Activated naive CD4-positive, alpha-beta T cell treated with anti-CD3 and anti-CD28 coated beads, Interleukin-2, amount 50 U/mL, for 24 hours (primary cell): ENCODE measurements around the gene PIP4K2C.

Experiments used
- H3K27ac Mint-ChIP-seq: one replicate; pipeline ENCODE4 v1.8.0; 2021; ENCODE audit warnings: mild to moderate bottlenecking, mixed read lengths
- H3K27me3 Mint-ChIP-seq: one replicate; pipeline ENCODE4 v1.8.0; 2021; ENCODE audit warnings: mixed read lengths
- H3K36me3 Mint-ChIP-seq: one replicate; pipeline ENCODE4 v1.8.0; 2021; ENCODE audit warnings: mixed read lengths
- H3K4me1 Mint-ChIP-seq: one replicate; pipeline ENCODE4 v1.8.0; 2021; ENCODE audit warnings: mixed read lengths
- H3K4me3 Mint-ChIP-seq: one replicate; pipeline ENCODE4 v1.8.0; 2021; ENCODE audit warnings: mild to moderate bottlenecking, mixed read lengths
- H3K9me3 Mint-ChIP-seq: one replicate; pipeline ENCODE4 v1.8.0; 2021; ENCODE audit warnings: mixed read lengths

The PIP4K2C gene

DNA sequence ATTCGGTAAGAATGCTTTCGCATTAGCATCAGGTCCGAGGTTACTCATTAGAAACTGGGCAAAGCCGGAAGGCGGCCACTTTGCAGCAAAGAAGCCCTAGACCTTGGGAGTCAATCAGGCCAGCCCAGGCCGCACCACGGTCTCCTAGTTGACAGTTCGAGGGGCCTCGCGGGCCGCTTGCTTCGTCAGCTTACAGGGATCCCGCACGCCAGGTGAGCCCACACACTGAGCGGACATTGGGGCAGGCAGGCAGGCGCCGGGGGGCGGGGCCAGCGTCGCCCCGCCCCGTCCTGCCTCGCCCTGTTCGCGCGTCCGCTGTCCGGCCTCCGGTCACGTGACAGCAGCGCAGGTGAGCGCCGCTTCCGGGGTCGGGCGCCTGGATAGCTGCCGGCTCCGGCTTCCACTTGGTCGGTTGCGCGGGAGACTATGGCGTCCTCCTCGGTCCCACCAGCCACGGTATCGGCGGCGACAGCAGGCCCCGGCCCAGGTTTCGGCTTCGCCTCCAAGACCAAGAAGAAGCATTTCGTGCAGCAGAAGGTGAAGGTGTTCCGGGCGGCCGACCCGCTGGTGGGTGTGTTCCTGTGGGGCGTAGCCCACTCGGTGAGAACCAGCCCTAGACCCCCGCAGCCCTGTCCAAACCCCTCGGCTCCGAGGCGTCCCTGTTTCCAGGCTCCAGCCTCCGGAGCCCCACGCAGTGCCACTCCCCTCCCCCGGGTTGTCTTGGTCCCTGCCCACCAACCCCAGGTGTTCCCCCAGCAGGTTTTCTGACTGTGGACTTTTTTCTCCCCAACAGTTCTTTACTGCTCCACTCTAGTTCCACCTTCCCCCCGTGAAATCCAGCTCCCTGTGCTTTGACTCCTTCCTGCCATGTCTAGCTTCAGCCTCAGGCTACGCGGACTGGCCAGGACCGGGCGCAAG is at the start of gene PIP4K2C:
Gene PIP4K2C (plus strand): TSS at position 329 of the 918 bp plus-strand sequence. CDS start 98 bp downstream, at position 427.
- peaks cover 25% of the 10 kb centered on the region for H3K4me1 Mint-ChIP-seq
- H3K9me3 Mint-ChIP-seq: no peaks in the 10 kb centered on the region
- H3K4me3 Mint-ChIP-seq: peak within 1 kb of the TSS; percentile 88
- H3K27me3 Mint-ChIP-seq: no peaks in the 10 kb centered on the region
- H3K36me3 Mint-ChIP-seq: peaks cover 2% of the 10 kb centered on the region
- H3K27ac Mint-ChIP-seq: peak within 1 kb of the TSS; percentile 93

- Mint-ChIP-seq H3K4me1 (peaks cover 33% of the 10 kb centered on the region), H3K27me3 (no peaks in the 10 kb centered on the region), H3K27ac (no peak overlapping the region), H3K9me3 (no peaks in the 10 kb centered on the region), H3K4me3 (no peak overlapping the region), H3K36me3 (peaks cover 4% of the 10 kb centered on the region)
Observed at GRCh38 chr12:57541717-57542116, 49.3 kb upstream of the PIP4K2C start.

GRCh38 chr12:57543581-57543980 is 47.4 kb upstream of the PIP4K2C start:
- Mint-ChIP-seq H3K36me3 (peaks cover 2% of the 10 kb centered on the region), H3K4me1 (peaks cover 41% of the 10 kb centered on the region), H3K27me3 (no peaks in the 10 kb centered on the region), H3K9me3 (no peaks in the 10 kb centered on the region), H3K27ac (no peak overlapping the region), H3K4me3 (no peak overlapping the region)

- Mint-ChIP-seq H3K36me3 (no peaks in the 10 kb centered on the region), H3K9me3 (no peaks in the 10 kb centered on the region), H3K4me1 (peaks cover 47% of the 10 kb centered on the region), H3K27me3 (peaks cover 2% of the 10 kb centered on the region), H3K27ac (peak overlapping the region; percentile 94), H3K4me3 (peak overlapping the region; percentile 98)
Observed at GRCh38 chr12:57545809-57546437, 45.1 kb upstream of the PIP4K2C start.

DNA sequence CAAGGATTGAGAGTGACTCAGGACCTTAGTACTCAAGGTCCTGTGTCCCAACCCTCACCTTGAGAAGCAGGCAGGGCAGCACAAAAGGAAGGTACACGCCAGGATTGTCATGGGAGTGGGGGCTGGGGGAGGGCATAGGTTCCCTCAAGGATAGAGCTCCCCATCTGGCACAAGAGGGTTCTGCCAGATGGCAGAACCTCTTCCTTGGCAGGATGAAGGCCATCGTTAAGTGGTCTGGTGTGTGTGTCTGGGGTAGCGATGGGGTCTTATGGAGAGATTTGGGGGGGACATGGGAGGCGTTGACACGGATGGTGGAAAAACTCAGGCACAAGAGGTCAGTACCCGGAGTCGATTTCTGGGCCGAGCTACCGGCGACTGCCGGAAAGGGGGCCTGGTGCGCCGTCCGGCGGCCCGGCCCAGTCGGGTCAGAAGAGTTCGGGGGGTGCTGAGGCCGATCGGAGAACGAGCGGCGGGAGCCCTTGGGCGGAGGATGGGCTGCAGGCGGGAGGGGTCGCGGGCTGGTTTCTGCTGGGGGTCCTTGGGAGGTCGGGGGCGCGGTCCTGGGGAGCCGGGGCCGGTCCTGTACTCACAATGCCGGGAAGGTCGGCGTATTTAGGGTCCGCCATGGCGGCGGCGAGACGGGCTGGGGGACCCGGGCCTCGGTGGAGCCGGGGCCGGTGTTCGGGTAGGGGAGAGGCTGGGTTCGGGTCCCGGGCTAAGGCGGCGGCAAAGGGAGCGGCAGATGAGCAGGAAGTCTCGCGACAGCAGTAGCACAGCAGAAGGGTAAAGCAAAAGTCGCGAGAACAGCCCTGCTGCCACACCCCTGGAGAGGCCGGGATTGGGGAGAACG is 44.3 kb upstream of the PIP4K2C start, which contains the start of gene DCTN2:
Gene DCTN2 (minus strand): TSS at position 755 of the 850 bp plus-strand sequence. CDS start 129 bp downstream, at position 626.
- no peaks in the 10 kb centered on the region for H3K9me3 Mint-ChIP-seq
- peak within 1 kb of the TSS; percentile 94 for H3K27ac Mint-ChIP-seq
- H3K4me3 Mint-ChIP-seq: peak within 1 kb of the TSS; percentile 98
- peaks cover 50% of the 10 kb centered on the region for H3K4me1 Mint-ChIP-seq
- H3K36me3 Mint-ChIP-seq: no peaks in the 10 kb centered on the region
- H3K27me3 Mint-ChIP-seq: peaks cover 2% of the 10 kb centered on the region

DNA sequence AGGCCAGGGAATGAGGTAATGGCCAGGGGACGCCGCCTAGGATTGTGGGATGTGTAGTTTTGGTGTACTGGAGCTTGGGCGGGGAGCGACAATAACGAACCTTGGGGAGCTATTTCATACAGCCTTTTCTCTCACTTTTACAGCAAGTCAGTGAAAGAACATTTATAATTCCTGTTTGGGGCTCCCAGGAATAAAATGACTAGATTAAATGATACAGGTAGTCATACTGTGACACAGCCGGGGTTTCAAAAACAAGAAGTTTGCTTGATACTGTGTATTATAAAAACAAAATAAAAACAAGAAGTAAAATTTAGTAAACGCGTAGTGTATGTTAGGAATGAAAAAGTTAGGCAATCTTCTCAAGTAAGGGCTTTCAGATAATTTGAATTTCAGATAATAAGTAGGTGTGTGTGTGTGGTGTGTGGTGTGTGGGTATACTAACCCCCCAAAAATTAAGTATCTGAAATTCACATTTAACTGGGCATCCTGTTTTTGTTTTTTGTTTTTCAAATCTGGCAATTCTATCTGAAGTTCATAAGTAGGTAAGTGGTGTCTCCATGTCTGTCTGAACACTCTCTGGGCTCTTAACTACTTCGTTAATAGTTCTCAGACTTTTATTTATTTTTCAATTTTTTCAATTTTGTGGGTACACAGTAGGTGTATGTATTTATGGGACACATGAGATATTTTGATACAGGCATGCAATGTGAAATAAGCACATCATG is 43.5 kb upstream of the PIP4K2C start:
- Mint-ChIP-seq H3K27me3 (peaks cover 2% of the 10 kb centered on the region), H3K27ac (peak overlapping the region; percentile 94), H3K4me1 (peaks cover 50% of the 10 kb centered on the region), H3K36me3 (no peaks in the 10 kb centered on the region), H3K9me3 (no peaks in the 10 kb centered on the region), H3K4me3 (peak overlapping the region; percentile 98)

DNA sequence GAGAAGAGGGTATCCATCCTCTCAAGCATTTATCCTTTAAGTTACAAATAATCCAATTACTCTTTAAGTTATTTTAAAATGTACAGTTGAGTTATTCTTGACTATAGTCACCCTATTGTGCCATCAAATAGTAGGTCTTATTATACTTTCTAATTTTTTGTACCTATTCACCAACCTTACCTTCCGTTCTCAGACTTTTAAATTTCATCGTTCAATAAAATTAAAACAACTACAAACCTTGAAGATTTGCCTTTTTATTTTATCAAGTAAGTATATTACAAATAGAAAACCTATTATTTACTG is 43.0 kb upstream of the PIP4K2C start:
- Mint-ChIP-seq H3K27ac (no peak overlapping the region), H3K27me3 (peaks cover 2% of the 10 kb centered on the region), H3K9me3 (no peaks in the 10 kb centered on the region), H3K4me3 (no peak overlapping the region), H3K4me1 (peaks cover 50% of the 10 kb centered on the region), H3K36me3 (no peaks in the 10 kb centered on the region)

DNA sequence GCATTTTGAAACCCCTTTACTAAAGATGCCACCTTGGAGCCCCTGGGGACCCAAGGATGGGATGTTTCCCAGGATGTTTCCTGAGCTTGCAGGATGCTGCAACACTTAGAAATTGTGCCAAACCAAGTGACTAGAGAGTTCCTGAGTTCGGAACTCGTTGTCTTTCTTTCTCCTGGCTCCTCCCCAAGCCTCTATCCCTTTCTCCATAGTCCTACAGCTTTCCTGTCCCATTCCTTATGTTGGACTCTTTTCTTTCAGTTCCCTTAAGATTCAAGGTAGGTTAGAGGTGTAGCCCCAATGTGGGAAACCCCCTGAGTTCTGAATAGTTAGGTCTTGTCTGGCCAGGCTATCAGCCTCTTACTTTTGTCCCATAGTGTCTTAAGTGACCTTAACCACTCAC is 42.5 kb upstream of the PIP4K2C start:
- Mint-ChIP-seq H3K4me3 (peak overlapping the region; percentile 30), H3K4me1 (peaks cover 48% of the 10 kb centered on the region), H3K27ac (peak overlapping the region; percentile 11), H3K27me3 (peaks cover 2% of the 10 kb centered on the region), H3K9me3 (no peaks in the 10 kb centered on the region), H3K36me3 (no peaks in the 10 kb centered on the region)

DNA sequence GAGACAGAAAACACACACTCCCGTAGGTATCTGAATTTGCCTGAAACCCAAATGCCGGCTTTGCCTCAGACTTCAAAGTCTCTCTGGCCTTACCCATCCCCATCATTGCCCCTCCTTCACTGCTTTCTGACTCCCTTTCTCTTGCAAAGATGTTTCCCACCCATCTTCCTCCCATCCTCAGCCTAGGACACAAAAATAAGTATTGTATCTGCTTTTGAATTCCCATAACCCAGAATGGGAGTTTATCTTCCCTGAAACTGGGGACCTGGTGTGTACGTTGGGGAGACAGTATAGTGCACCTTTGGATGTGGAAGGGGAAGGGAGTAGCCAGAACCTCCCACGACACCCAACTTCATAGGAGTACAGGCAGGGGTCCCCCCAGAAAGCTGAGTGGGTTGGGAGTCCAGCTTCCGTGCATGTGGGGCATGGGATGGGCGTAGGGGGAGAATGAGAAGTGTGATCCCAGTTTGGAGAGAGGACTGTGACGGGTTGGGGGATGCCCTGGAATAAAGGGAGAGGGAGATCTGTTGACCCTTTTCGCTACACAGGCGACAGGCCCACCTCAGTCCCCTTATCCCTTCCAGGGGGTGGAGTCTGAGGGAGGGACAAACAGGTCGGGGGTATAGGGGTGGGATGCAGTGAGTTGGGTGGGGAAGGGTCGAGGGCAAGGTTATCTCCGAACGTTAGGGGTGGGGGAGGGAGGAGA is 41.6 kb upstream of the PIP4K2C start:
- Mint-ChIP-seq H3K9me3 (no peaks in the 10 kb centered on the region), H3K27ac (no peak overlapping the region), H3K4me1 (peaks cover 42% of the 10 kb centered on the region), H3K27me3 (peaks cover 2% of the 10 kb centered on the region), H3K4me3 (peak overlapping the region; percentile 71), H3K36me3 (no peaks in the 10 kb centered on the region)

DNA sequence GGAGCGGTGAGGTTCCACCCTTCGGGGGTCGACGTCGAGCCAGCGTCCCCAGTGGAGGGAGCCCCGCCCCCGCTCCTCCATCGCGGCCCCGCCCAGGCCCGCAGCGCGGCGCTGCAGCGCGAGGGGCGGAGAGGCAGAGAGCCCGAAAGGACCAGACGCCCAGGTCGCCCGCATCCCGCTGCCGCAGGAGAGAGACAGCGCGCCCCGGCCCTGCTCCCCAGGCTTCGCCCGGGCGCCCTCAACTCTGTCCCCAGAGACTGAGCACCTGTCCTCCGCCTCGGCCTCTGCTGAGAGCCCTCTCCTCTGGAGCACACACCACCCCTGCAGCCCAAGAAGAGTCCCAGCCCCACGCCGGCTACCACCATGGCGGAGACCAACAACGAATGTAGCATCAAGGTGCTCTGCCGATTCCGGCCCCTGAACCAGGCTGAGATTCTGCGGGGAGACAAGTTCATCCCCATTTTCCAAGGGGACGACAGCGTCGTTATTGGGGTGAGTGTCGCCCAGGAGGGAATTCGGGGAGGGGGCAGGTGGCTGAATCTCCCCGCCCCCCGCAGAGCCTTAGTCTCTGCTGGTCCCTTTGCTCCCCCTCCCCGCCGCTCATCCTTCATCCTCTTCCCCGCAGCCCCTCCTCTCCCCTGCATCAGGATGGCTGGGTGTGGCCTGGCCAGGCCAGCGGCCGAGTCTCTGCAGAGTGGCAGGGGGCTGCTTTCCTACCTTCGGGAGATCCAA is 40.9 kb upstream of the PIP4K2C start, which contains the start of gene KIF5A:
Gene KIF5A (plus strand): TSS at position 136 of the 732 bp plus-strand sequence. CDS start 228 bp downstream, at position 364.
- Mint-ChIP-seq H3K36me3 (no peaks in the 10 kb centered on the region), H3K27ac (no peak within 1 kb of the TSS), H3K4me3 (peak within 1 kb of the TSS; percentile 76), H3K27me3 (peaks cover 2% of the 10 kb centered on the region), H3K4me1 (peaks cover 36% of the 10 kb centered on the region), H3K9me3 (no peaks in the 10 kb centered on the region)

DNA sequence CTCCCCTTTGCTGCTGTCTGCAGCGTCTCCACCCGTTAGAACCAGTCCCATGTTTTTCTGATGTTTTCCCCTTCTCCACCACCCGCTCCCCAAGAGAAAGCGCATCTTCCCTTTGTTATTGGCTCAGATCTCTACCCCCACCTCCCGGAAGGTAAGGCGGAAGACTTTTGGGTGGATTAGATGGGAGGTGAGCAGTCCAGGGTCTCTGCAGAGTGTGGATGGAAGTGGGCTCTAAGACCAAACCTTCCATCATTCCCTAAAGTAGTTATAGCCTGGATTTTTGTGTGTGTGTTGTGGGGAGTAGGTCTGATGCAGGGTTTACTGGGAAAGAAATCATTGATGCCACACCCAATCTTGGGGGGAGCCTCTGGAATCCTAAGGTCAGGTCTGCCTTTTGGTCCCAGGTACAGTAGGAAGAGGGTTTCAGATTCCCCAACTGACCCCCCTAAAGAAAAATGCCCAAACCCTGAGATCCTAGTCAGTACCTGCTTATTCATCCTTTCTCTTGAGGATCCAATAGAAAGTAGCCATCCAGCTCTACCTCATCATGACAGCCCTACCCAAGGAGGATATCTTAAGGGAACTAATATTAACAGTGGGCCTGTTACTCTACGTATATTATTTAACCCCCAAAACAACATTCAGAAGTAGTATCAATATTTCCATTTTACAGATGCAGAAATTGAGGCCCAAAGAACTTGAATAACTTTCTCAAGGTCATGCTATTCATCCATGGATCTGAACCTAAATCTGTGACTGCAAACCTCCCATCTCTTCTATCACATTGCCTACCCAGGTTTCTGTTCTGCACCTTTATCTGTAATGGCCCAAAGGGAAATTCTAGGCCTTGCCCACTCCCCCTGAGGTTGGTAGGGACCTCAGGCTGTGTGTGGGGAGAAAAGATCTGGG is 40.1 kb upstream of the PIP4K2C start:
- Mint-ChIP-seq H3K36me3 (no peaks in the 10 kb centered on the region), H3K27ac (no peak overlapping the region), H3K27me3 (peaks cover 2% of the 10 kb centered on the region), H3K4me3 (peak overlapping the region; percentile 58), H3K4me1 (peaks cover 28% of the 10 kb centered on the region), H3K9me3 (no peaks in the 10 kb centered on the region)

- Mint-ChIP-seq H3K36me3 (no peaks in the 10 kb centered on the region), H3K27ac (no peak overlapping the region), H3K9me3 (no peaks in the 10 kb centered on the region), H3K27me3 (peaks cover 2% of the 10 kb centered on the region), H3K4me1 (peaks cover 23% of the 10 kb centered on the region), H3K4me3 (peak overlapping the region; percentile 58)
Observed at GRCh38 chr12:57551637-57552305, 39.2 kb upstream of the PIP4K2C start.

- no peak overlapping the region for H3K4me3 Mint-ChIP-seq
- no peaks in the 10 kb centered on the region for H3K36me3 Mint-ChIP-seq
- peaks cover 19% of the 10 kb centered on the region for H3K4me1 Mint-ChIP-seq
- no peak overlapping the region for H3K27ac Mint-ChIP-seq
- peaks cover 2% of the 10 kb centered on the region for H3K27me3 Mint-ChIP-seq
- no peaks in the 10 kb centered on the region for H3K9me3 Mint-ChIP-seq
Observed at GRCh38 chr12:57552306-57552651, 38.7 kb upstream of the PIP4K2C start.
